BLaER1 treated with 17β-estradiol and CSF1 and Interleukin-3, amounts not matched to agents 10 nM and 100 nM (cell line): ENCODE results near the gene ZC2HC1B.

Source experiments
- H3K27ac ChIP-seq, 11 experiments: shearing (Covaris generic); formaldehyde crosslinking; 2 replicates each; pipeline ENCODE4 v1.8.1; 2022
- H3K27me3 ChIP-seq, 11 experiments: shearing (Covaris generic); formaldehyde crosslinking; 2 replicates each; pipeline ENCODE4 v1.8.1; 2022
- H3K36me3 ChIP-seq, 11 experiments: shearing (Covaris generic); formaldehyde crosslinking; 2 replicates each; pipeline ENCODE4 v1.8.1; 2022
- H3K4me1 ChIP-seq, 10 experiments: shearing (Covaris generic); formaldehyde crosslinking; 2 replicates each; pipeline ENCODE4 v1.8.1; 2022
- H3K4me2 ChIP-seq, 11 experiments: shearing (Covaris generic); formaldehyde crosslinking; 2 replicates each; pipeline ENCODE4 v1.8.1; 2022
- H3K4me3 ChIP-seq, 10 experiments: shearing (Covaris generic); formaldehyde crosslinking; 2 replicates each; pipeline ENCODE4 v1.8.1; 2022
- H3K9ac ChIP-seq, 11 experiments: shearing (Covaris generic); formaldehyde crosslinking; 2 replicates each; pipeline ENCODE4 v1.8.1; 2022
- H3K9me3 ChIP-seq, 11 experiments: shearing (Covaris generic); formaldehyde crosslinking; replicated peaks in 1 of 11; 2 replicates each; pipeline ENCODE4 v1.8.1; 2022
- H4K20me1 ChIP-seq, 11 experiments: shearing (Covaris generic); formaldehyde crosslinking; 2 replicates each; pipeline ENCODE4 v1.8.1; 2022
- Cebpa-rat ChIP-seq, 11 experiments: shearing (Covaris generic); IDR thresholded peaks; 2 replicates each; pipeline ENCODE4 v1.8.1; 2022

Gene ZC2HC1B

GRCh38 chr6:143949962-143950361 is 85.7 kb downstream of the ZC2HC1B start:
- no peak for TF ChIP-seq Cebpa-rat (IDR thresholded peaks at IDR 0.05)
- peaks cover 0 to 15% (median 0%) of the 10 kb centered on the region in 11 experiments; a peak in 9 of 22 replicates for H3K36me3 ChIP-seq
- no peaks in the 10 kb centered on the region for H3K27me3 ChIP-seq
- H3K9me3 ChIP-seq = peaks cover 6 to 21% (median 13%) of the 10 kb centered on the region in 11 experiments; a peak in 20 of 22 replicates
- H4K20me1 ChIP-seq = no peaks in the 10 kb centered on the region
- H3K9ac ChIP-seq = no peak overlapping the region
- peaks cover 0 to 9% (median 6%) of the 10 kb centered on the region in 10 experiments; a peak in 10 of 20 replicates for H3K4me1 ChIP-seq
- H3K4me3 ChIP-seq = no peak overlapping the region
- H3K4me2 ChIP-seq = no peak overlapping the region
- no peak overlapping the region for H3K27ac ChIP-seq

DNA sequence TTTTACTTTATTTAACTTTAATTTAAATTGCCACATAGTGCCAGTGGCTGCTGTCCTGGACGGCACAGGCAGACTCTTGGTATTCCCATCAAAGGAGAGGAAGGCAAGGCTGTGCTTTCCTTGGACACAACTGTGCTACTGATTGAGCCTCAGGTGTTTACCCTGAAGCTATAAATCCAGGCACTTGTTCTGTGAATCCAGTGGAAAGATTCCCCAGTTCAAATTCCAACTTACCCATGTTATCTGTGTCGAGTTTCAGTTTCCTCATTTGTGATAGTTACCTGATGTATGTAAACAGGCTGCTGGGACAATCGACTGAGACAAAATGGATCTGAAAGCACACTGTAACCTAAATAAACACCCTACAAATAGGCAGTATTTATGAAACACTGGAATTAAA is 86.6 kb downstream of the ZC2HC1B start:
- no peak overlapping the region for H3K27ac ChIP-seq
- H3K36me3 ChIP-seq = peaks cover 0 to 15% (median 0%) of the 10 kb centered on the region in 11 experiments; a peak in 9 of 22 replicates
- H3K4me2 ChIP-seq = no peak overlapping the region
- no peaks in the 10 kb centered on the region for H4K20me1 ChIP-seq
- H3K27me3 ChIP-seq = no peaks in the 10 kb centered on the region
- peaks cover 0 to 9% (median 6%) of the 10 kb centered on the region in 10 experiments; a peak in 10 of 20 replicates for H3K4me1 ChIP-seq
- H3K9ac ChIP-seq = no peak overlapping the region
- no peak for TF ChIP-seq Cebpa-rat (IDR thresholded peaks at IDR 0.05)
- peaks cover 6 to 21% (median 13%) of the 10 kb centered on the region in 11 experiments; a peak in 20 of 22 replicates for H3K9me3 ChIP-seq
- H3K4me3 ChIP-seq = no peak overlapping the region

DNA sequence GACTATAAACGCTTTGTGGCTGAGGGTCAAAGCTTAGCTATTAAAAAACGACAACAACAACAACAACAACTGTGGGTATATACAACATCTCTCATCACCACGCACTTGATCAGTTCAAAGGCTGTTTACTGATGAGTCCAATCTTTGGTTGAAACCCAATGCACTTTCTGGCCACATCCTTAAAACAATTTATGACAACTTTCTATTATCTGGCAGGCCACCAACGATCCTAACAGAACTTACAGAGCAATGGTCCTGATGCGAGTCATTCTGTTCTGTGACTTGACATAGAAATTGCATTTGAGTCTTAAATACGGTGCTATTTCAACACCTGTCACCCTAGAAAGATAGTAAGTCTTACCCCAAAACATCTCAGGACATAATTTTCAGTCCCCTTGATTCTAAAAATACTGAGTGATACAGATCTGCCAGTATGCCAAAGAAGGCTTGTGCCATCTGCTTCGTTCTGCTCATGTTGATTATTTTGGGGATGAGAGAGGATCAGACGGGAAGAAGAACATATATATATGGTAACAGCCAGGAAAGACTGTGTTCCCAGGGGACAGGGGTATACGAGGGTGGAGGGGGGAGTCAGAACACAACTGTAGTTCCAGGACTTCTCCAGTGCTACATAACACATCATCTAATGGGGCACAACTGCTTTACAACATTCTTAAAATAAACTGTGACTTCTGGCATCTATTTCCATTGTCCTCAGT is 87.9 kb downstream of the ZC2HC1B start:
- no peak overlapping the region for H3K4me3 ChIP-seq
- H3K9me3 ChIP-seq = peaks cover 4 to 12% (median 6%) of the 10 kb centered on the region in 11 experiments; a peak in 19 of 22 replicates
- no peaks in the 10 kb centered on the region for H4K20me1 ChIP-seq
- peak overlapping the region in 7 of 11 experiments; percentile 15 to 48 (median 30); a peak in 10 of 22 replicates for H3K4me2 ChIP-seq
- H3K27me3 ChIP-seq = no peaks in the 10 kb centered on the region
- H3K4me1 ChIP-seq = peaks cover 0 to 9% (median 6%) of the 10 kb centered on the region in 10 experiments; a peak in 10 of 20 replicates
- H3K9ac ChIP-seq = no peak overlapping the region
- peaks cover 0 to 12% (median 0%) of the 10 kb centered on the region in 11 experiments; a peak in 9 of 22 replicates for H3K36me3 ChIP-seq
- TF ChIP-seq Cebpa-rat (IDR thresholded peaks at IDR 0.05) = no peak
- no peak overlapping the region for H3K27ac ChIP-seq

GRCh38 chr6:143952947-143953701 is 88.8 kb downstream of the ZC2HC1B start:
- TF ChIP-seq Cebpa-rat (IDR thresholded peaks at IDR 0.05) = no peak
- no peaks in the 10 kb centered on the region for H4K20me1 ChIP-seq
- no peaks in the 10 kb centered on the region for H3K27me3 ChIP-seq
- H3K9ac ChIP-seq = no peak overlapping the region
- H3K36me3 ChIP-seq = peaks cover 0 to 2% (median 0%) of the 10 kb centered on the region in 11 experiments; a peak in 2 of 22 replicates
- peaks cover 0 to 3% (median 0%) of the 10 kb centered on the region in 11 experiments; a peak in 5 of 22 replicates for H3K9me3 ChIP-seq
- H3K4me2 ChIP-seq = peak overlapping the region in 5 of 11 experiments; percentile 15 to 48 (median 34); a peak in 6 of 22 replicates
- H3K4me1 ChIP-seq = peaks cover 0 to 9% (median 6%) of the 10 kb centered on the region in 10 experiments; a peak in 10 of 20 replicates
- no peak overlapping the region for H3K4me3 ChIP-seq
- no peak overlapping the region for H3K27ac ChIP-seq

DNA sequence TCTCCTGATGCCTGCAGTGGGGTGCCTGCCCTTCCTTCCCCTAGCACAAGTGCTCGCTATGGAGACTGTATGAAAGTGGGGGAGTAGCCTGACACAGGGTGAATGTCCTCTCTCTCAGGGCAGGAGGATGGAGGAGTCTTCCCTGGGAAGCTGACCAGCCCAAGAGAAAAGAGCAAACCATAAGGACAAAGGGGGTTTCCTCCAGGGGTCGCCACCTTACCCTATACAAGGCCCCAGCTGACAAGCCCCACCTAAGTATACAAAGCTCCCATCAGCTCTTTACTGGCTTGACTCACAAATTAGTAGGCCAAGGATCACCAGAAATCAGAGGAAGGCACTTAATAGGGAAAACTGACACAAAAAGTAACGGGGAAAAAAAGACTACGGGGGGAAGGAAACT is 89.6 kb downstream of the ZC2HC1B start:
- no peaks in the 10 kb centered on the region for H3K36me3 ChIP-seq
- H4K20me1 ChIP-seq = no peaks in the 10 kb centered on the region
- no peaks in the 10 kb centered on the region for H3K27me3 ChIP-seq
- no peak overlapping the region for H3K9ac ChIP-seq
- no peak overlapping the region for H3K4me2 ChIP-seq
- H3K27ac ChIP-seq = no peak overlapping the region
- H3K4me1 ChIP-seq = peaks cover 0 to 9% (median 6%) of the 10 kb centered on the region in 10 experiments; a peak in 10 of 20 replicates
- H3K9me3 ChIP-seq = no peaks in the 10 kb centered on the region
- no peak overlapping the region for H3K4me3 ChIP-seq
- no peak for TF ChIP-seq Cebpa-rat (IDR thresholded peaks at IDR 0.05)

DNA sequence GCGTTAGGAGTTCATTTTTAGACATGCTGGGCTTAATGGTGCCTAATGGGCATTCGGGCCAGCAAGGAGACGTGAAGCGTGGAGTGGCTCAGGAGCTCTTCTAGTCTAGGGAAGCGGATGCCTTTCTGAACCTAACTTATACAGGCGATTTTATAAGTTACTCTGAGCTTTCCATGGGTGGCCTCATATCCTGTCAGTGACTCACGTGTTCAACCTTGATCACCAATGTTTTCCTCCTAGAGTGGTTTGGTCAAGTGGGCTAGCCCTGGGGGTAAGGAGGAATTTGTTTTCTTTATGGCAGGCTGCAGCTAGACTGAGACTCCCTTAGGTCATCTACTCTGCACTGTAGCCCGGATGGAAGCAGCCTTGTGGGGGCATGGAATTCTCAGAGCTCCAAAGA is 91.7 kb downstream of the ZC2HC1B start:
- H4K20me1 ChIP-seq = no peaks in the 10 kb centered on the region
- no peak overlapping the region for H3K9ac ChIP-seq
- no peak overlapping the region for H3K4me2 ChIP-seq
- H3K27ac ChIP-seq = no peak overlapping the region
- H3K36me3 ChIP-seq = no peaks in the 10 kb centered on the region
- H3K4me3 ChIP-seq = no peak overlapping the region
- TF ChIP-seq Cebpa-rat (IDR thresholded peaks at IDR 0.05) = no peak
- no peaks in the 10 kb centered on the region for H3K27me3 ChIP-seq
- no peaks in the 10 kb centered on the region for H3K9me3 ChIP-seq
- H3K4me1 ChIP-seq = peaks cover 0 to 9% (median 6%) of the 10 kb centered on the region in 10 experiments; a peak in 10 of 20 replicates

DNA sequence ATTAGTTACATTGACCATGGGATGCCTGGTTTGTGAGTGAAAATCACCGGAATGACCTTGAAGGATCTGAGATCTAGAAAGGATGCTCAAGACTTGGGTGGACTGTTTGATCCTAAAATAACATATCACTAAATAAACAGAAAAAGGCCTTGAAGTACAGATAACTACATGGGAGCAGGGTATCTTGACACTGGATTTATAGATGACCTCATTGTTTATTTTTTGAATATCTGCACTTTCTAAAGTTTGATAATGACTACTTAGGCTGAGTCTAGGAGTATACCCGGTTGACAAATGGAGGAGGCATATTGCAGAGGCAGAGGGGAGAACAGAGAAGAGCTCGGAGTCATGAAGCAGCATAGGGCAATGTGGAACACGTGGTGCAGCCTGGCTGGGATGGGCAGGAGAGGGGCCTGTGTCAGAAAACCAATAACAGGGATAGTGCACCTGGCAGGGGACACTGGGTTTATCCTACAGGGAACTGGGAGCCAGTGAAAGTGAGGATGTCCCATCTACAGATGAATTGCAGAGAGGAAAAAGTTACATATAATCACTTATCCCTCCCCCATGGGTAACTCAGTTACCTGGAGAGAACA is 93.5 kb downstream of the ZC2HC1B start:
- H3K4me2 ChIP-seq = no peak overlapping the region
- no peak for TF ChIP-seq Cebpa-rat (IDR thresholded peaks at IDR 0.05)
- H3K27me3 ChIP-seq = no peaks in the 10 kb centered on the region
- no peaks in the 10 kb centered on the region for H3K36me3 ChIP-seq
- H4K20me1 ChIP-seq = no peaks in the 10 kb centered on the region
- no peaks in the 10 kb centered on the region for H3K9me3 ChIP-seq
- H3K9ac ChIP-seq = no peak overlapping the region
- H3K27ac ChIP-seq = no peak overlapping the region
- peaks cover 0 to under 1% (median 0%) of the 10 kb centered on the region in 10 experiments; a peak in 3 of 20 replicates for H3K4me1 ChIP-seq
- H3K4me3 ChIP-seq = no peak overlapping the region

DNA sequence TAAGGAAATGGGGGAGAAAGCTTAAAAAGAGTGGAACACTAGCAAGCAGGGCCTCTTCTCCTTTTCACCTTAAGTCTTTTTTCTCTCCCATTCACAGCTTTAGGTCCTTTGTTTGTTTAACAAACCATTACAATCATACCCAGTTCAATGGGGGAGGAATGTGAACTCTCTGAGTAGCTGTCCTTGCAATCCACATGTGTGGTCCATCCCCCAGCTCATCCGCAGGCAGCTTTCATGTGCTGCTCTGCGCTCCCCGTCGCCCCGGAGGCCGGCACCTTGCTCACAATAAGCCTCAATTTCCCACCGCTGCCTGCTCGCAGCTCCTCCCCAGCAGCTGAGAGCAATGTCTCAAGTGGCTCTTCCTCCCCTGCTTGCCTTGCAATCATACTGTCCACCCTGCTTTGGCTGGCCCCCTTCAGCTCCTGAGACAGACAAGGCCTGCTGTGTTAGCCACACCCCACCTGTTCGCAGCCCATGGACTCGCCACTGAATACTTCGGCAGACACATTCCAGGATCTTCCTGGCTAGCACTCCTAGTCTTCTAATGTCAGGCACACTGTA is 94.6 kb downstream of the ZC2HC1B start:
- Histone ChIP-seq H3K9me3 (no peaks in the 10 kb centered on the region), H3K9ac (no peak overlapping the region), H3K27me3 (no peaks in the 10 kb centered on the region), H3K4me3 (no peak overlapping the region), H3K36me3 (no peaks in the 10 kb centered on the region), H3K27ac (no peak overlapping the region), H4K20me1 (no peaks in the 10 kb centered on the region), H3K4me1 (no peaks in the 10 kb centered on the region), H3K4me2 (no peak overlapping the region)
- no peak for TF ChIP-seq Cebpa-rat (IDR thresholded peaks at IDR 0.05)
